Progenitor cell of endocrine pancreas (in vitro differentiated cells): ENCODE data around the gene CNDP1. TPM values are rescaled to one million over a fixed set of nuclear protein-coding genes. Genes with fewer than 3 reads are reported as not detected.
A peak's percentile ranks its signal among the peaks of the same experiment; 100 is the strongest.

ENCODE experiments used
- DNase-seq: peaks from one replicate; pipeline ENCODE4 v3.0.0; 2021; ENCODE audit warnings: low spot score; ENCODE audit not compliant: unreplicated experiment
- H3K27ac Mint-ChIP-seq: 2 replicates; pipeline ENCODE4 v1.8.0; 2021; ENCODE audit warnings: mild to moderate bottlenecking, moderate library complexity, mixed read lengths
- H3K27me3 Mint-ChIP-seq: 2 replicates; pipeline ENCODE4 v1.8.0; 2021; ENCODE audit warnings: mixed read lengths
- H3K36me3 Mint-ChIP-seq: 2 replicates; pipeline ENCODE4 v1.8.0; 2022; ENCODE audit warnings: mixed read lengths; ENCODE audit not compliant: insufficient read depth
- H3K4me1 Mint-ChIP-seq: 2 replicates; pipeline ENCODE4 v1.8.0; 2021; ENCODE audit warnings: low read depth, mixed read lengths
- H3K4me3 Mint-ChIP-seq: 2 replicates; pipeline ENCODE4 v1.8.0; 2021; ENCODE audit warnings: low read depth, mild to moderate bottlenecking, moderate library complexity, mixed read lengths
- H3K9me3 Mint-ChIP-seq: 2 replicates; pipeline ENCODE4 v1.8.0; 2021; ENCODE audit warnings: low read depth, mixed read lengths
- total RNA-seq: library from RNA; stranded (reverse); gene quantifications from 2 replicates; pipeline ENCODE4 v1.2.1, GENCODE V29; 2021
- TF ChIP-seq, protein P1 (sequence below): fragments of 200-600 bp; sonication (generic); IDR thresholded peaks from one replicate; pipeline ENCODE4 v1.5.0; 2021; ENCODE audit warnings: antibody characterized with exemption, mild to moderate bottlenecking; ENCODE audit not compliant: unreplicated experiment

CNDP1 gene
- total RNA-seq, 1 donor from 2014 or later = 0.38 TPM

- DNase-seq = no peak
- H3K27ac Mint-ChIP-seq = no peak overlapping the region
- H3K36me3 Mint-ChIP-seq = peaks cover 53% of the 10 kb centered on the region
- TF ChIP-seq, protein P1, sequence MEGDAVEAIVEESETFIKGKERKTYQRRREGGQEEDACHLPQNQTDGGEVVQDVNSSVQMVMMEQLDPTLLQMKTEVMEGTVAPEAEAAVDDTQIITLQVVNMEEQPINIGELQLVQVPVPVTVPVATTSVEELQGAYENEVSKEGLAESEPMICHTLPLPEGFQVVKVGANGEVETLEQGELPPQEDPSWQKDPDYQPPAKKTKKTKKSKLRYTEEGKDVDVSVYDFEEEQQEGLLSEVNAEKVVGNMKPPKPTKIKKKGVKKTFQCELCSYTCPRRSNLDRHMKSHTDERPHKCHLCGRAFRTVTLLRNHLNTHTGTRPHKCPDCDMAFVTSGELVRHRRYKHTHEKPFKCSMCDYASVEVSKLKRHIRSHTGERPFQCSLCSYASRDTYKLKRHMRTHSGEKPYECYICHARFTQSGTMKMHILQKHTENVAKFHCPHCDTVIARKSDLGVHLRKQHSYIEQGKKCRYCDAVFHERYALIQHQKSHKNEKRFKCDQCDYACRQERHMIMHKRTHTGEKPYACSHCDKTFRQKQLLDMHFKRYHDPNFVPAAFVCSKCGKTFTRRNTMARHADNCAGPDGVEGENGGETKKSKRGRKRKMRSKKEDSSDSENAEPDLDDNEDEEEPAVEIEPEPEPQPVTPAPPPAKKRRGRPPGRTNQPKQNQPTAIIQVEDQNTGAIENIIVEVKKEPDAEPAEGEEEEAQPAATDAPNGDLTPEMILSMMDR = no peak
- H3K4me1 Mint-ChIP-seq = peaks cover 11% of the 10 kb centered on the region
- H3K9me3 Mint-ChIP-seq = no peaks in the 10 kb centered on the region
- no peaks in the 10 kb centered on the region for H3K27me3 Mint-ChIP-seq
- H3K4me3 Mint-ChIP-seq = no peak overlapping the region
Observed at GRCh38 chr18:74515620-74516231, 18.6 kb upstream of the CNDP1 start.

DNA sequence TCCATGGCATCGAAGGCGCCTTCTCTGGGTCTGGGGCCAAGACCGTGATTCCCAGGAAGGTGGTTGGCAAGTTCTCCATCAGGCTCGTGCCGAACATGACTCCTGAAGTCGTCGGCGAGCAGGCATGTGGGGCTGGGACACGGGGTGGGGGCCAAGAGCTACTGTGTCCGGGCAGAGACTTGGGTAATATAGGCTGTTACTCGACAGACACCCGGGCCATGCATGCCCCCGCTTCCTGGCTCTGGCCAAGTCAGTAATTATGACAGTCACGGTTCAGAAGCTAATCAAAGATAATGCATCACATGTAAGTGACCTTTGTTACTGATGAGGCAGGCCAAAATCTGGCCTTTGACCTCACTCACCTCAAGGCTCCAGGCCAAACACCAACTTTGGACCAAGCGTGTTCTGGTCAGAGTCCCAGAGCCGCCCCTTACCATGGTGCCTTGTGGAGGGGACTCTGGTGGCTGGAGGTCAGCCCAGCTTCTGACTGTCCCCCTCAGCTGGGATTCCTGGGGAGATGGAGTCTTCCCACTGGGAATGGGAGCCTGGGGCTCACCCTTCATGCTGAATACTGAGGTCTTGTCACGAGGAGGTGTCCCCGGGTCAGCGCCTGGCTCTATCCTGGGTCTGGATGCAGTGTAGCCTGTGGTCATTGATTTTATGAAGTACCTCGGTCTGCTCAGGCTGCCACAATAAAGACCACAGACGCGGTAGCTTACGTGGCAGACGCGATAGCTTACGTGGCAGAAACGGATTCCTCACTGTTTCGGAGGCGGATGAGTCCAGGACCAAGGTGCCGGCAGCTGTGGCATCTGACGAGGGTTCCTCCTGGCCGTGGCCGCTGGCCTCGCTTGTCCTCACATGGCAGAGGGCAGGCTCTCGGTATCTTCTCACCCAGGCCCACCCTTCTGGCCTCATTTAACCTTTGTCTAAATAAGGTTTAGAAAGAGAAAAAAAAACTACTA is 17.7 kb upstream of the CNDP1 start:
- H3K36me3 Mint-ChIP-seq = peaks cover 59% of the 10 kb centered on the region
- H3K27ac Mint-ChIP-seq = no peak overlapping the region
- no peak for DNase-seq
- TF ChIP-seq, protein P1 = no peak
- peaks cover 11% of the 10 kb centered on the region for H3K4me1 Mint-ChIP-seq
- no peak overlapping the region for H3K4me3 Mint-ChIP-seq
- H3K27me3 Mint-ChIP-seq = no peaks in the 10 kb centered on the region
- no peaks in the 10 kb centered on the region for H3K9me3 Mint-ChIP-seq

DNA sequence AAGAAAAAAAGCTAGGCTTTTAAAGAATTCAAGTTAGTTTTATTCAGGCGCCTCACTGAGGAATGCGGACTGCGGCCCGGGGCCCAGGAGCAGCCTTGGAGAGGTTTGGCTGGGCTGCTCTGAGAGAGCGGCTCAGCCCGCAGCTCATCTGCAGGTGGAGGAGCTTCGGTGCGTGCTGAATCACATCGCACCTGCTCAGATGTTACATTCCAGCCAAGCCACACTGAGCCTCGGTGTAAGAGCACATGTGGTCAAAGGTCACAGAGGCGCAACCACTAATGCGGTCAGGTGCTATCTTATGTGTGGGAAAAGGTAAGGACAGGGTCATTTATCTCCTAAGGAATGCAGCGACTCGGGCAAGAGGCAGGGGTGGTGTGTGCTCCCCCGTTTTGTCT is 17.1 kb upstream of the CNDP1 start:
- no peak for DNase-seq
- H3K4me3 Mint-ChIP-seq = no peak overlapping the region
- peaks cover 64% of the 10 kb centered on the region for H3K36me3 Mint-ChIP-seq

DNA sequence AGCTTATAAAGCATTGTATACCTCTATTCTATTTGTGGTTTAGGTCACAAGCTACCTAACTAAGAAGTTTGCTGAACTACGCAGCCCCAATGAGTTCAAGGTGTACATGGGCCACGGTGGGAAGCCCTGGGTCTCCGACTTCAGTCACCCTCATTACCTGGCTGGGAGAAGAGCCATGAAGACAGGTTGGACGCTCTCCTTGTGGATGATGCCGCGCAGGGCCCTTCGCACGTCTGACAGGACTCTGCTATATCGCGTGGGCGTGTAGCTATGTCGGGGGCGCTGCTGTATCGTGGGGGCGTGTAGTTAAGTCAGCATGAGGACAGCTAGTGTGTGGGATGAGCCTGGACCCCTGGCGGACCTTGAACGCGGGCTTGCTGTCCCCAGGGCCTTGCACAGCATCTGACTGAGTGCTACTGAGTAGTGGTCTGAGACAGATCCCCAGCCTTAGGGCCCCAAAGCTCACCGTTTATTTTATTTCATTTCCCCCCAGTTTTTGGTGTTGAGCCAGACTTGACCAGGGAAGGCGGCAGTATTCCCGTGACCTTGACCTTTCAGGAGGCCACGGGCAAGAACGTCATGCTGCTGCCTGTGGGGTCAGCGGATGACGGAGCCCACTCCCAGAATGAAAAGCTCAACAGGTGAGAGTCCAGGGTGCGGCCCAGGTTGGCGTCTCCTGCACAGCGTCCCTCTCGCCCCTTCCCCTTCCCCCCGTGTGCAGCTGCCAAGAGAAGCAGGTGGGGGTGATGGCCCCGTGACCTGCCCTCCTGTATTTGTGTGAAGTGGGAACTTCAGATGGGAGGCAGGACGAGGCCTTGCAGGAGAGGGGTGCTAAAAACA is 15.6 kb upstream of the CNDP1 start:
- no peak overlapping the region for H3K4me3 Mint-ChIP-seq
- no peak overlapping the region for H3K27ac Mint-ChIP-seq
- no peaks in the 10 kb centered on the region for H3K9me3 Mint-ChIP-seq
- H3K36me3 Mint-ChIP-seq = peaks cover 59% of the 10 kb centered on the region
- TF ChIP-seq, protein P1 = no peak
- H3K4me1 Mint-ChIP-seq = peaks cover 9% of the 10 kb centered on the region
- no peak for DNase-seq
- no peaks in the 10 kb centered on the region for H3K27me3 Mint-ChIP-seq

More for the DNA sequence above, 17.1 kb upstream of the CNDP1 start:
- Mint-ChIP-seq H3K27ac (peak overlapping the region; percentile 76), H3K4me1 (peaks cover 10% of the 10 kb centered on the region), H3K9me3 (no peaks in the 10 kb centered on the region), H3K27me3 (no peaks in the 10 kb centered on the region)
- TF ChIP-seq, protein P1 = no peak
